ENCODE measurements around the gene TWF2.

Gene TWF2

DNA sequence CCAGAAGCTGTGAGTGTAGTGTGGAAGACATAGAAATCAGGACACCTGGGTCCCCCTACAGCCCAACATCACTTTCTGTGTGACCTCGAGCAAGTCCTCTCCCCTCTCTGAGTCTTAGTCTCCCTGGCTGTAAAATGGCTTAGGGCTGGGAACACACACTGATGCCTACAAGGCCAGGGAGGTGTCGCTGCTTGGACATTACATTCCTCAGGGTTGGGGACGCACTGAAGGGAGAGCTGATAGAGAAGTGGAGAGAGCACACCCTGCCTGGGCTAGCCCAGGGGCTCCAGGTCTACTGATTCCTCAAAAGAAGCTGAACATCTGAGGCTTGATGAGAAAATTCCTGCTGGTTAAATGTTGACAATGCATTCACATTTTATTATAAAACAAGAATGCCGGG, 47.3 kb downstream of the TWF2 start:
- intact Hi-C loops (cut with DNase I), result no loop called here
- no peak for DNase-seq

DNA sequence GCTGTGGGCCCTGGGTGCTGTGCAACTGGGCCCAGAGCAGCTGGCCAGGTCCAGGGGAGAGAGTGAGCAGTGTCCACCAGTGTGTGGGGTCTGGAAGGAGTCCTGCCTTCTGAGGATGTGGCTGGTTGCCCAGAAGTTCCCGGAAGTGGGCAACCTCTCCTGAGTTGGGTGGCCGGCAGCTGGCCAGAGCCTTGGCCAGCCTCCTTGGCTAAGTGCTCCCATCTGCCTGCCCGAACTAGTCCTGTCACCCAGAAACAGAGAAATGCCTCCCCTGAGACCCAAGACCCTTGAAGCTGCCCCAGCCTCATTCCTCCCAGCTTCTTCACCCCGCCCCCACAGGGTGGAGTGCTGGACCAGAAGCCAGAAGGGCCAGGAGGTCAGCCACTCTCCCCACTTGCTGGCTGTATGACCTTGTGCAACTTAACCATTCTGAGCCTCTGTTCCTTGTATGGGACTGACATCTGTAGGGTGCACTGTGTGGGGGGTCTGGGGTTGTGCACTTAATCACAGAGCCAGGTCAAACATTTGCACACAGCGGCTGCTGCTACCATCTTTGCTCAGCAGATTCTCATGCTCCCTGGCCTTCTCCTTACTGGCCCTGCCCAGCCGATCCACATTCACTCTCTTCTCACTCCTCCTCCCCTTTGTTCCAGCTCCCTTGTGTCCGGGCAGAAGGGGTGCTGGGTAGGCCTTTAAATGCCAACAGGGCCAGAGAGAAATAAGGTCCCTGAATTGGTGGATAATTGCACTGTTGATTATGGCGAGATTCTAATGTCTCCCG, 48.5 kb downstream of the TWF2 start:
- DNase-seq, result peak in 9 of 10 donors; percentile 25 to 91 (median 48)
- intact Hi-C loops (cut with DNase I), result no loop called here

DNA sequence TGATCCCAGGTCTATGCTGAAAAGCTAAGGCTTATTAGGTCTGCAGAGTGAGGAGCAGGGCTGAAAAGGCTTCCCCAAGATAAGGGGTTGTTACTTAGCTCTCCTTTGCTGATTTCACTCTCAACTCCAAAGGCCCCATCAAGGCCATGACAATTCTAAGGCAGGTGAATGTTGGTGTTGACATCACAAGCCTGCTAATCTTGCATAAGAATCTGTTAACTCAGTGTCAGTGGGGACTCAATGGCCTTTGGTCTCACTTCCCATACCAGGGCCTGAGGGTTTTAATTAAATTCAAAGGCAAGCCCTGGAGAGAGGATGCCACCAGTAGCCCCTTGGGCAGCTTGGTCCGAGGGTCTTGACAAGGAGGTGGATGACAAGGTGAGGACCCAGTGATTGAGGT, 50.4 kb downstream of the TWF2 start:
- DNase-seq, result no peak
- intact Hi-C loops (cut with DNase I), result no loop called here

DNA sequence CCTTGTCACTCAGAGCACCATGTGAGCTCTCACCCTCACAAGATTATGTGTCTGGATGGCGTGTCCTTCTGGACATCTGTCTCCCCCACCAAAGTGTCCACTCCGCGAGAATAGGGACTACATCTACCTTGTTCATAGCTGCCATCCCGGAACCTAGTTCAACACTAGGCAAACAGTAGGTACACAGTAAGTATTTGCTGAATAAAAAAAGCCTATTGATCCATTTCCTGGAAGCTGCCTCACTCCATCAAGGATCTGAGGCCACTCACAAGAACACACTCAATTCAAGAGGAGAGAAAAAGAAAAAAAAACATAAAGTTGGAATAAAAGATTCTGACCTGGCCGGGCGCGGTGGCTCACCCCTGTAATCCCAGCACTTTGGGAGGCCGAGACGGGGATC, 52.2 kb downstream of the TWF2 start:
- DNase-seq, result peak in 1 of 10 donors; percentile 46
- intact Hi-C loops (cut with DNase I), result no loop called here

DNA sequence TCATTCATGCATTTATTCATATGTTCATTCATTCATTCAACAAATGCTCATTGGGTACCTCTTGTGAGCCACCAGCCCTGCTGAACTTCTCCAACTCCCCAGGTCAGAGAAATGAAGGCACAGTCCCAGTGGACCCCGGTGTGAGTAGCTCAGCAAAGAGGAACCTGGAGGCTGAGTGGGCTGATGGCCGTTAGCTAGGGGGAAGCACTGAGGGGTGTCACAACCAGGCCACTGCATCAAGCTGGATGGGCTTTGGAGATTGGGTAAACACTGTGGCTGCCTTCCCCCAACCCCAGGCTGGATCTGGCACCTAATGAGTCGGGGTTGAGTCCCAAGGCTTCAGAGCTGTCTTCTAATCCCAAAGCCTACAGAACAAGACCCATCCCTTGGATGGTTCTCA, 53.1 kb downstream of the TWF2 start:
- peak in 1 of 10 donors; percentile 36 for DNase-seq
- intact Hi-C loops (cut with DNase I), result no loop called here

DNA sequence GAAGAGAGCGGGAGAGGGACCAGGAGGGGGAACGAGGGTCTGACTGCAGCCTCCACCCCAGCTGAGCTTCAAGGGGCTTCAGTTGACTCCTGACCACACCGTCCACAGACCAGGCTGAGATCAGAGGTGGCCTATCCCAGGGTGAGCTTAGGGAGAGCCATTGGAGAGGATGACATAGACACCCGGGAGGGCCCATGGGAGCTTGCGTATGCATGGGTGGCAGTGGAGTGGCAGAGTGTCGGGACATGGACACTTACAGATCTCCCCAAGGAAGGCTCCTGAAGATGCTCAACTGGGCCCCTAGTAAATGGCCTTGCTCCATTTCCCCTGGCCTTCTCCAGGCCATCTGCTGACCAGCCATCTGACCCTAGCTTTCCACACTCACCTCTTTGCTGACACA, 53.6 kb downstream of the TWF2 start:
- intact Hi-C loops (cut with DNase I), result no loop called here
- no peak for DNase-seq

DNA sequence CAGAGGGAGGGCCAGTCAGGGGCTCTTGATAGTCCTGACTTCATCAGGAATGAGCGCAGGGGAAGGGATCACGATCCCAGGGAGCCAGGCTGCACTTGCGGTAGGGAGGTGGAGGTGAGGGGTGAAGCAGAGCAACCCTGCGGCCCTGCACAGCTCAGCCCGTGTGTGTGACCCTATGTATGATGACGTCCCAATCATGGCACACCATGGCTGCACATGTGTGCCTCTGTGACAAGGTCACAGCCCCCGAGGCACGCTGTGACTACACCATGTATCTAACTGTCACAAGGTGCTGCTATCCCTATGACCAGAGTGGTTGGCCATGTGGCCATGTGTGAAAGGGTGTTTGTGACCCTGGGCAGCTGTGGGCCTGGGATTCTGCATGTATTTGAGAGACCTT, 54.3 kb downstream of the TWF2 start:
- intact Hi-C loops (cut with DNase I), result no loop called here
- DNase-seq, result peak in 1 of 10 donors; percentile 72

DNA sequence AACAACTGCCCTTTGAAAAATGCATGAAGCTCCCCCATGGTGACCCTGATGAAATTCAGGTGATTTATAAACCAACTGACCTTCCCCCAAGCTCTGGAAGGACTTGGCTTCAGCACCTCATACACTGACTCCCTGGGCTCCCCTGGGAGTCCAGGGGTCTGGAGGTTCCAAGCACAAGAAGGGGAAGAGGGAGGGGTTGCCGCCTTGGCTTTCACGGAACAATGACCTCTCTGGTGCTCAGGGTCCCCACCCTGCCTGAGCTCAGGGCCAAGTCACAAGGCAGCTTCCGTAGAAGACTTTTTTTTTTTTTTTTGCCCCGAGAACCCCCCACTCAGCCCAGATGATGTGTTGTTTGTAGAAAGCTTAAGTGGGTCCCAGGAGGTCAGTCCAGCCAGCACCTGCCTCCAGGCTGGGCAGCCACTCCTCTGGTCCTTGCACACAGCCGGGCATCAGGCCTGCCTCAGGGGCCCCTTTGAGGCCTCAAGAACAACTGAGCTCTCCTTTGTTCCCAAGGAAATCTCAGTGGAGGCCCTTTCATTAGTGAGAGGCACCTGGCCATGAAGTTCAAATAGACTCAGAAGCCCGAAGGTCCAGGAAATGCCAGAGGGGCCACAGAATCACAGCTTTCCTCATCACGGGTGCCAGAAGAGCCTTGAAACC, 55.0 kb downstream of the TWF2 start:
- peak in 1 of 10 donors; percentile 32 for DNase-seq
- intact Hi-C loops (cut with DNase I), result no loop called here

DNA sequence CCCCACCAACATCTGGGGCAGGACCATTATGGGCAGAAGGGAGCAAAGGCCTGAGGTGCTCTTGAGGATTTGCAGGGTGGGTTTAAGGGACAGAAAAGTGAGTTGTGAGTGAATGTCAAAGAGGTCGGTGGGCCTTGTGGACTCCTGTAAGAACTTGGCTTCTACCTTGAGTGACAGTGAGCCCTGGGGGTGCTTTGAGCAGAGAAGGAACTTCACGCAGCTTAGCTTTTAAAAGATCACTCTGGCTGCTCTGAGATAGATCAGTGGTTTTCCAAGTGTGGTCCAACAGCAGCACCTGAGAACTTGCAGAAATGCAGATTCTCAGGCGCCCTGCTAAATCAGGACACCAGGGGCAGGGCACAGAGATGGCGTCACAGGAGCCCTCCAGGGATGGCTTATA, 56.3 kb downstream of the TWF2 start:
- no peak for DNase-seq
- intact Hi-C loops (cut with DNase I), result no loop called here

DNA sequence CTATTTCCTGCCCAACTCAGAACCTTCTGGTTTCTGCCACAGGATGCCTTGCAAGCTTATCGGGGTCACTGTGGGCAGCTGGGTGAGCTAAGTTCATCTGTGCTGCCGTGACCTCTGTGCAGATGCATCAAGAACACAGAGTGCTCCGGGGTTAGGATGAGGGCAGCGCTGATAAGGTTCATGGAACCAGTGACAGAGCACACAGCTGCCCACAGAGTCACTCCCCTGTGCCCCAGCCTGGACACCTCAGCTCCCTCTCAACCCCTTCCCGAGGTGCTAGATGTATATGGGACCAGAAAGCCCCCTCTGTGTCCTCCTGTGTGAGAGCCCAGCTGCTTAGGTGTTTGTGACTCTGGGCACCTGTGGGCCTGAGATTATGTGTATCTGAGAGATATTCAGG, 56.8 kb downstream of the TWF2 start:
- DNase-seq, result peak in 1 of 10 donors; percentile 19
- intact Hi-C loops (cut with DNase I), result no loop called here

DNA sequence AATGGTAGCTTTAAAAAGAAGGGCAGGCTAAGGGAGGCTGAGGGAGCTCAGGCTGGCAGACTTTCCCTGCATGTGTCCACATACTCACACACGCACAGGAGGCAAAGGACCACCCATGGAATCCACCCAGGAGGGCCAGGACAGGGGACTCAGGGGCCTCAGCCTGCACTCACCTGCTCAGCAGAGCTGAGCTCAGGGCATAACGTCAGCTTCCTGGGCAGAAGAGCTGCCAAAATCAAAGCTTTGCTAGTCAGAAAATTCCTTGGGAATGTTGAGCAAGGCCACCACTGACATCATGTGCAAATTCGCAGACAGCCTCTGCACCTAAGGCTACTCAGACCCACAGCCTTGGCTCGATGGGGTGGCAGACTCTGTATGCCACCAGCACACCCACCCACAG, 57.4 kb downstream of the TWF2 start:
- DNase-seq, result peak in 1 of 10 donors; percentile 36
- intact Hi-C loops (cut with DNase I), result no loop called here

Measured in posterior cingulate gyrus (tissue), 11 donors.